ENCODE measurements around the gene HOXD3.
A peak's percentile ranks its signal among the peaks of the same experiment; 100 is the strongest.

Gene HOXD3

GRCh38 chr2:176115883-176116813 lies 41.0 kb upstream of the HOXD3 start, which contains the start of gene HOXD10:
HOXD10 (plus strand) TSS chr2:176116778; CDS start chr2:176116834, 56 bp downstream.
- Histone ChIP-seq H3K4me3 (ENCODE audit: low read length) (peak within 1 kb of the TSS; percentile 36), H3K4me1 (ENCODE audit: control insufficient read depth, insufficient read depth, low read length) (no peaks in the 10 kb centered on the region), H3K27me3 (ENCODE audit: control insufficient read depth, insufficient read depth, low read length) (peaks cover 36% of the 10 kb centered on the region), H3K36me3 (ENCODE audit: control insufficient read depth, insufficient read depth, low read length) (no peaks in the 10 kb centered on the region), H3K27ac (ENCODE audit: low read depth, low read length) (no peak within 1 kb of the TSS), H3K9ac (ENCODE audit: low read length) (no peak within 1 kb of the TSS)

GRCh38 chr2:176117162-176117822 lies 39.8 kb upstream of the HOXD3 start:
- Histone ChIP-seq H3K9ac (ENCODE audit: low read length) (no peak overlapping the region), H3K4me3 (ENCODE audit: low read length) (no peak overlapping the region), H3K27me3 (ENCODE audit: control insufficient read depth, insufficient read depth, low read length) (peaks cover 30% of the 10 kb centered on the region)

GRCh38 chr2:176117823-176118371 lies 39.2 kb upstream of the HOXD3 start:
- no peaks in the 10 kb centered on the region for H3K4me1 ChIP-seq (ENCODE audit: control insufficient read depth, insufficient read depth, low read length)
- H3K27ac ChIP-seq (ENCODE audit: low read depth, low read length): no peak overlapping the region
- no peak overlapping the region for H3K4me3 ChIP-seq (ENCODE audit: low read length)
- no peak overlapping the region for H3K9ac ChIP-seq (ENCODE audit: low read length)
- H3K36me3 ChIP-seq (ENCODE audit: control insufficient read depth, insufficient read depth, low read length): no peaks in the 10 kb centered on the region
- H3K27me3 ChIP-seq (ENCODE audit: control insufficient read depth, insufficient read depth, low read length): peaks cover 24% of the 10 kb centered on the region

More at GRCh38 chr2:176117162-176117822, 39.8 kb upstream of the HOXD3 start:
- Histone ChIP-seq H3K27ac (ENCODE audit: low read depth, low read length) (no peak overlapping the region), H3K36me3 (ENCODE audit: control insufficient read depth, insufficient read depth, low read length) (no peaks in the 10 kb centered on the region), H3K4me1 (ENCODE audit: control insufficient read depth, insufficient read depth, low read length) (no peaks in the 10 kb centered on the region)

DNA sequence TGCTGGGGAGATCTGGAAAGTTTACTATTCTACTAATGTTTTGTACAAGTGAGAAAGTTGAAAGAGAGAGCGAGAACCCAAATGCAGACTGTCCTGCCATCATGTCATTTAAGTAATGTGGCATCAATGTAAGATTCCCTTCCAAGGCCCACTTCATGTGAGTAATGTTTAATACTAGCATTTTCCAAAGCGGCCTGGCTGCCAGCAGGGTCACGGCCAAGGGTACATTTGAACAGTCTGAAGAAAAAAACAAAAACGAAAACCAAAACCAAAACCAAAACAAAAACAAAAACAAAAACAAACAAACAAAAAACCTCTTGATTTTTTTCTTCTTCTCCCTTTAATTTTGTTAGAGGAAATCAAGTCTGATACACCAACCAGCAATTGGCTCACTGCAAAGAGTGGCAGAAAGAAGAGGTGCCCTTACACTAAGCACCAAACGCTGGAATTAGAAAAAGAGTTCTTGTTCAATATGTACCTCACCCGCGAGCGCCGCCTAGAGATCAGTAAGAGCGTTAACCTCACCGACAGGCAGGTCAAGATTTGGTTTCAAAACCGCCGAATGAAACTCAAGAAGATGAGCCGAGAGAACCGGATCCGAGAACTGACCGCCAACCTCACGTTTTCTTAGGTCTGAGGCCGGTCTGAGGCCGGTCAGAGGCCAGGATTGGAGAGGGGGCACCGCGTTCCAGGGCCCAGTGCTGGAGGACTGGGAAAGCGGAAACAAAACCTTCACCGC lies 38.3 kb upstream of the HOXD3 start:
- Histone ChIP-seq H3K36me3 (ENCODE audit: control insufficient read depth, insufficient read depth, low read length) (no peaks in the 10 kb centered on the region), H3K4me1 (ENCODE audit: control insufficient read depth, insufficient read depth, low read length) (no peaks in the 10 kb centered on the region), H3K27ac (ENCODE audit: low read depth, low read length) (no peak overlapping the region), H3K4me3 (ENCODE audit: low read length) (no peak overlapping the region), H3K27me3 (ENCODE audit: control insufficient read depth, insufficient read depth, low read length) (peaks cover 29% of the 10 kb centered on the region), H3K9ac (ENCODE audit: low read length) (no peak overlapping the region)

DNA sequence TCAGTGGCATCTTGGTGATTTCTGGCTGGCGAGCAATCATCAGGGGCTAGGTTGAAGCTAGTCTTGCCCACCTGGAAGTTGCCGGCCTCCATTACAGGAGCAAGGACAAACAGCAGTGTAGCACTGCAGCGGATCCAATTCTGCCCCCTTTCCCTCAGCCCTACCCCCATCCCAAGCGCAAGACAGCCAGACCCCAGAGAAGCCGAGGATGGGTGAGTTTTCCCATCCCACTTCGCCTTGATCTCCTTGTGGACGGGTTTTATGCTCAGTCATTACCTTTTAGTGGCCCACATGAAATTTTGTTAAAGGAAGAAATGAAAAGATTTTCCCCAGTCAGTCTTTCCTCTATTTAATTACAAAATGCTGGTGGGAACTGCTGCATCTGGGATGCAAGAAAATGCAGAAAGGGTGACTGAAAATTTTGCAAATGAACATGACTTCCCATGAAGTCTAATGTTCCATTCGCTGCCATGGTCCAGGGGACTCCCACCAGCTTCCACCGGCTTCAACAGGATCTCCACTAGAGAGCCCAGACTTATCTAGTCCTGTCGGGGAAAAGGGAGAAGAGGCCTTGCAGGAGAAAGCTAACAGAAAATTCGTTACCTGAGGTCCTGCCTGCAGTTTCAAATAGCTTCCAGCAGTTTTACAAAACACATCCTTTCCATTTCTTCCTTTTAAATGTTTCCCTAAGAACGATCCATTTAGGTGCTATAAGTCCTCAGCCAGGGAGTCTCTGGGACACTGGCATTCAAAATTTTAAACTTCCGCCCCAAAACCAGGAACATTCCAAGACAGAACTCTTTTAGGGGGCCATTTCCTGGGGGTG lies 36.5 kb upstream of the HOXD3 start:
- Histone ChIP-seq H3K9ac (ENCODE audit: low read length) (no peak overlapping the region), H3K27ac (ENCODE audit: low read depth, low read length) (no peak overlapping the region), H3K36me3 (ENCODE audit: control insufficient read depth, insufficient read depth, low read length) (no peaks in the 10 kb centered on the region), H3K4me1 (ENCODE audit: control insufficient read depth, insufficient read depth, low read length) (no peaks in the 10 kb centered on the region), H3K27me3 (ENCODE audit: control insufficient read depth, insufficient read depth, low read length) (peaks cover 28% of the 10 kb centered on the region), H3K4me3 (ENCODE audit: low read length) (no peak overlapping the region)

GRCh38 chr2:176121190-176122051 lies 35.7 kb upstream of the HOXD3 start:
- Histone ChIP-seq H3K27ac (ENCODE audit: low read depth, low read length) (no peak overlapping the region), H3K4me1 (ENCODE audit: control insufficient read depth, insufficient read depth, low read length) (no peaks in the 10 kb centered on the region), H3K36me3 (ENCODE audit: control insufficient read depth, insufficient read depth, low read length) (no peaks in the 10 kb centered on the region), H3K27me3 (ENCODE audit: control insufficient read depth, insufficient read depth, low read length) (peaks cover 28% of the 10 kb centered on the region), H3K4me3 (ENCODE audit: low read length) (peak overlapping the region; percentile 75), H3K9ac (ENCODE audit: low read length) (no peak overlapping the region)

- Histone ChIP-seq H3K4me3 (ENCODE audit: low read length) (peak overlapping the region; percentile 75), H3K36me3 (ENCODE audit: control insufficient read depth, insufficient read depth, low read length) (no peaks in the 10 kb centered on the region), H3K27me3 (ENCODE audit: control insufficient read depth, insufficient read depth, low read length) (peaks cover 21% of the 10 kb centered on the region), H3K27ac (ENCODE audit: low read depth, low read length) (peak overlapping the region; percentile 75), H3K9ac (ENCODE audit: low read length) (no peak overlapping the region), H3K4me1 (ENCODE audit: control insufficient read depth, insufficient read depth, low read length) (no peaks in the 10 kb centered on the region)
Measured at GRCh38 chr2:176122052-176122682, 34.9 kb upstream of the HOXD3 start.

GRCh38 chr2:176122683-176123410 lies 34.3 kb upstream of the HOXD3 start, which contains the start of gene HOXD9:
HOXD9 (plus strand) TSS chr2:176122719; CDS start chr2:176122769, 50 bp downstream.
- no peak within 1 kb of the TSS for H3K9ac ChIP-seq (ENCODE audit: low read length)
- peak within 1 kb of the TSS; percentile 75 for H3K27ac ChIP-seq (ENCODE audit: low read depth, low read length)
- peak within 1 kb of the TSS; percentile 75 for H3K4me3 ChIP-seq (ENCODE audit: low read length)
- peaks cover 17% of the 10 kb centered on the region for H3K27me3 ChIP-seq (ENCODE audit: control insufficient read depth, insufficient read depth, low read length)
- no peaks in the 10 kb centered on the region for H3K36me3 ChIP-seq (ENCODE audit: control insufficient read depth, insufficient read depth, low read length)
- no peaks in the 10 kb centered on the region for H3K4me1 ChIP-seq (ENCODE audit: control insufficient read depth, insufficient read depth, low read length)

DNA sequence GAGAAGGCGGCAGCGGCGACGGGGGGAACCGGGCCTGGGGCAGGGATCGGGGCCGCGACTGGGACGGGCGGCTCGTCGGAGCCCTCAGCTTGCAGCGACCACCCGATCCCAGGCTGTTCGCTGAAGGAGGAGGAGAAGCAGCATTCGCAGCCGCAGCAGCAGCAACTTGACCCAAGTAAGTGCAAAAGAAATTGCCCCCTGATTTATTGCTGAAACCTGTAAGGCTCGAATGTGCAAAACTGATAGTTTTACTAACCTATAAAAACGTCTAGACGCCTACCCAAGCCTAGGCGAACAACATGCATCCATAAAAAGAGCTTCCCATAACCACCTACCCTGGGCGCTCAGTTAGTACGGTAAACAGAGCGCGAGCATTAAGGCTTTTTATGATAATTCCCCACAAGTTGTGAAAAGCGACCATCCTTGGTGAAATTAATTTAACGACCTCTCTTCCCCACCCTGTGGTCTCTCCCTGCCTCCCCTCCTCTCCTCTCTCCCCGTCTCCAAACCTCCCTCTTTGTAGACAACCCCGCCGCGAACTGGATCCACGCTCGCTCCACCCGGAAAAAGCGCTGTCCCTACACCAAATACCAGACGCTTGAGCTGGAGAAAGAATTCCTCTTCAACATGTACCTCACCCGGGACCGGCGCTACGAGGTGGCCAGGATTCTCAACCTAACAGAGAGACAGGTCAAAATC lies 33.5 kb upstream of the HOXD3 start:
- Histone ChIP-seq H3K27me3 (ENCODE audit: control insufficient read depth, insufficient read depth, low read length) (peaks cover 12% of the 10 kb centered on the region), H3K9ac (ENCODE audit: low read length) (no peak overlapping the region), H3K4me3 (ENCODE audit: low read length) (peak overlapping the region; percentile 75), H3K27ac (ENCODE audit: low read depth, low read length) (peak overlapping the region; percentile 75), H3K36me3 (ENCODE audit: control insufficient read depth, insufficient read depth, low read length) (no peaks in the 10 kb centered on the region), H3K4me1 (ENCODE audit: control insufficient read depth, insufficient read depth, low read length) (no peaks in the 10 kb centered on the region)

Measured in rectal smooth muscle tissue (tissue), 1 donor.